GM11168 (cell line): ENCODE measurements around the gene ITGA2.
"Not testable (repeated sequence)": the region's sequence is repeated elsewhere in the genome, so short reads cannot be mapped to it uniquely, and the experiment has no call there.

Experiments used
- in situ Hi-C: fragments of 300-500 bp; cut with MboI; formaldehyde crosslinking; loops from one replicate; pipeline ENCODE4 v1.12.0; 2022; ENCODE audit warnings: low sequenced_read_pairs; ENCODE audit not compliant: unreplicated experiment

ITGA2 gene

GRCh38 chr5:53090229-53090628, 101.1 kb downstream of the ITGA2 start:
- in situ Hi-C loops, result no loop called here

DNA sequence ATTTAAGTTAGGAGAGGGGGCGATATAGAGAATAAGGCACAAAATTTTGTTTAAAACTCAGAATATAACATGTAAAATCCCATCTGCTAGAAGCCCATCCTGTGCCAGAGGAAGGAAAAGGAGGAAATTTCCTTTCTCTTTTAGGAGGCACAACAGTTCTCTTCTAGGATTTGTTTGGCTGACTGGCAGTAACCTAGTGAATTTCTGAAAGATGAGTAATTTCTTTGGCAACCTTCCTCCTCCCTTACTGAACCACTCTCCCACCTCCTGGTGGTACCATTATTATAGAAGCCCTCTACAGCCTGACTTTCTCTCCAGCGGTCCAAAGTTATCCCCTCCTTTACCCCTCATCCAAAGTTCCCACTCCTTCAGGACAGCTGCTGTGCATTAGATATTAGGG, 102.1 kb downstream of the ITGA2 start:
- in situ Hi-C loops, result no loop called here

GRCh38 chr5:53092242-53092641, 103.1 kb downstream of the ITGA2 start:
- in situ Hi-C loops, result no loop called here

DNA sequence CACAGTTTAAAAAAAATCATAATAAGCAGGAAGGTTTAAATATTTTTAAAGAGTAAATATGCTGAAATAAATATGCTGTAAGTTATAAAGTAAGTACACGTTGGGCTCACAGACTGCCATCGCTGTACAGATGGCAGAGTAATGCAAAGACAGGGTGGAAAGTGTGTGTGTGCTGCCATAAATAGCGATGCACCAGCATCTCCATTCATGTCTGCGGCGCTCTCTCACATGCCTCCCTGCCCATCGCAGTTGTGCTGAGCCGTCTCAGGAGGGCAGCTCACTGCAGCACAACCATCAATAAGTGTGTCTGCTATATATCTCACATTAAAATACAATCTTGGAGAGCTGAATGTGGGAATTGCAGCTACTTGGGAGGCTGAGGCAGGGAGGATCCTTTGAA, 106.1 kb downstream of the ITGA2 start:
- in situ Hi-C loops, result loop anchor here (5.0 kb wide), 1 partner anchor 148 kb away; no protein-coding TSS in a partner anchor

DNA sequence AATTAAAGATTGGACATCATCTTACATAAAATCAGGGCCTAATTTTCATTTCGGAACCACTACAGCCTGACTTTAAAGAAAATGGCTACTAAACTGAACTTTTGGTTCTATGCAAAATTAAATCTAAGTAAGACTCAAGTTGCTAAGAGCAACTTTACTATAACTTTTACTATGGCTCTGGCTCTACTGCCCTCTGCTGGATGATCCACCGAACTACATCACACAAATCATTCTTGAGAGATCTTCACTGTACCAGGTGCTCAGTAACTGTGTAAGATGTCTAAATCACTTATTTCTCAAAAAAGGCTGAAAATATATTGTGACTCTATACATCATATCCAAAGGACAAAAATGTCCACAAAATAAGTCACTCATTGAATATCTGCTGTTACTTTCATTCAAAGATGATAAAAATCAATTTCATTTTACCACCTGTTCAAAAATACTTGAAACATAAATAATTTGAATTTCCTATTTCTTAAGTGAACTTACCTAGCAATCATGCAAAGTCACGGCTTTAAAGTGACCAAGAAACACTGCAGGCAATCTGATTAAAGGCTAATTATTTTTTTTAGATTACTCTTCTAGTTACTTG, 106.9 kb downstream of the ITGA2 start:
- in situ Hi-C loops, result loop anchor here (5.0 kb wide), 1 partner anchor 149 kb away; no protein-coding TSS in a partner anchor

GRCh38 chr5:53099546-53099945, 110.4 kb downstream of the ITGA2 start:
- in situ Hi-C loops, result loop anchor here (5.0 kb wide), 1 partner anchor 152 kb away; no protein-coding TSS in a partner anchor

- in situ Hi-C loops, result no loop called here
Observed at GRCh38 chr5:53100606-53101005, 111.5 kb downstream of the ITGA2 start.

DNA sequence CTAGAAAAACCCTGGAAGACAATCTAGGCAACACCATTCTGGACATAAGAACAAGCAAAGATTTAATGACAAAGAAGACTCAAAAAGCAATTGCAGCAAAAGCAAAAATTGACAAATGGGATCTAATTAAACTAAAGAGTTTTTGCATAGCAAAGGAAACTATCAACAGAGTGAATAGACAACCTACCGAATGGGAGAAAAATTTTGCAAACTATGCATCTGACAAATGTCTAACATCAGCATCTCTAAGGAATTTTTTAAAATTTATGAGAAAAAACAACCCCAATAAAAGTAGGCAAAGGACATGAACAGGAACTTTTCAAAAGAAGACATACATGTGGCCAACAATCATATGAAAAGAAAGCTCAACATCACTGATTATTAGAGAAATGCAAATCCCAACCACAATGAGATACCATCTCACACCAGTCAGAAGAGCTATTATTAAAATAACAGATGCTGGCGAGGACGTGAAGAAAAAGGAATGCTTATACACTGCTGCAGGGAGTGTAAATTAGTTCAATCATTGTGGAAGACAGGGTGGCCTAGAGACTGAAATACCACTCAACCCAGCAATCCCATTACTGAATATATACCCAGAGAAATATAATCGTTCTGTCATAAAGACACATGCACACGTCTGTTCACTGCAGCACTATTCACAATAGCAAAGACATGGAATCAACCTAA, 116.6 kb downstream of the ITGA2 start:
- in situ Hi-C loops, result no loop called here

GRCh38 chr5:53109056-53109442, 119.9 kb downstream of the ITGA2 start:
- in situ Hi-C loops, result no loop called here

- in situ Hi-C loops, result no loop called here
Observed at GRCh38 chr5:53109443-53110127, 120.4 kb downstream of the ITGA2 start, which contains the start of gene MOCS2. Gene MOCS2 (minus strand): TSS chr5:53109757. CDS start chr5:53107174, 2,583 bp downstream.

- in situ Hi-C loops, result no loop called here
Observed at GRCh38 chr5:53110156-53110555, 121.0 kb downstream of the ITGA2 start.

DNA sequence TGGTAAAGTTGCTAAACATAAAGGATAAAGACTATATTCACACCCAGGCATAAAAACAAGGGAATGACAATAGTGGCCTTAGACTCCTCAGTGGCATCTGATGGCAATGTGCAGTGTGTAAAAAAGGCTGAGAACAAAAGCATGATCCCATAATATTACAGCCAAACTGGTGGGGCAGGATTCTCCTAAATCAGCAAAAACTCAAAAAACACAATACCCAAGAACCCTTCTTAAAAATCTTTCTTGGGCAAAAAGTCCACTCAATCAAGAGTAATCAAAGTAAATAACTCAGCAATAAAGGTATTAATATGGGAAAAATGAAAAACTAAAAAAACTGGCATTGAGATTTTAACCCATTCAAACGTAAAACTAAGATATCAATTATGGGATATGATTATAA, 122.0 kb downstream of the ITGA2 start:
- in situ Hi-C loops, result no loop called here

DNA sequence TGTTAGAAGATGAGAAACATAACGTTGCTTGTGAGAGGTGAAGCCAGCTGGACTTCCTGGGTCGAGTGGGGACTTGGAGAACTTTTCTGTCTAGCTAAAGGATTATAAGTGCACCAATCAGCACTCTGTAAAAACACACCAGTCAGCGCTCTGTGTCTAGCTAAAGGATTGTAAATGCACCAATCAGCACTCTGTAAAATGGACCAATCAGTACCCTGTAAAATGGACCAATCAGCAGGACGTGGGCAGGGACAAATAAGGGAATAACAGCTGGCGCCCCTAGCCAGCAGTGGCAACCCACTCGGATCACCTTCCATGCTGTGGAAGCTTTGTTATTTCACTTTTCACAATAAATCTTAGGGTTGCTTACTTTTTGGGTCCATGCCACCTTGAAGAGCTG, 123.2 kb downstream of the ITGA2 start:
- in situ Hi-C loops, result not testable (repeated sequence)

DNA sequence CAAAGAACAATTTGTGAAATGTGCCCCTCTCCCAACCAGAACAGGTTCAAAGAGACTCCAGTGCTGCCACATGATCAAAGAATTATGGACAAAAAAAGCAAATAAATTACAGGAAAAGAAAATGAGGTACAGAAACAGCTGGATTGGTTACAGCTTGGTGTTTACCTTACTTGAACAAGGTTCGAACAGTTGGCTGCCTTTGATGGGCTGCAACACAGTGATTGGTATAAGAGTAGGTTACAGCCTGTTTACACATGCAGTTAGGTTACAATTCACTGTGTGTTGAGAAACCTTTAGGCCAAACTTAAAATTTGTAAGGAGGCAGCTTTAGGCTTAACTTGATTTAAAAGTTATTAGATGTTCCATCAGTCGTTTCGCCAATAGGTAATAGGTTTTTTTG, 123.8 kb downstream of the ITGA2 start:
- in situ Hi-C loops, result no loop called here

DNA sequence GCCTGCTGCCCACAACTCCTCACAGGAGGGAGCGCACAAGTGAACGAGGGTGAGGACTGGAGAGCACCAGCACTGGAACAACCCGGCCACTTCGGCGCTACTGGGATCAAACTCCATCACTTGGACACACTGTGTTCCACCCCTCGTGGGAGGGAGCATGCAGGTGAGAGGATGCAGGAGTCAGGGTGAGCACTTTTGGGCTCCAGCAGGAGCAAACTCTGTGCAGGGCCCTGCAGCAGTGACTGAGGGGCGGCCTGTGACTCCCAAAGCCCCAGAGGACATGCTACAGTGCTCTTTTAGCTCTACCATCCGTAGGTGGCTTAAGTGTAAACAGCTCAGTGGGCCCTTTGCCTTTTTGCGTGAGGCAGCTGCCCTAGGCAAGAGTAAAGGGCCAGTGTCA, 124.8 kb downstream of the ITGA2 start:
- in situ Hi-C loops, result no loop called here

GRCh38 chr5:53114988-53115387, 125.8 kb downstream of the ITGA2 start:
- in situ Hi-C loops, result no loop called here

DNA sequence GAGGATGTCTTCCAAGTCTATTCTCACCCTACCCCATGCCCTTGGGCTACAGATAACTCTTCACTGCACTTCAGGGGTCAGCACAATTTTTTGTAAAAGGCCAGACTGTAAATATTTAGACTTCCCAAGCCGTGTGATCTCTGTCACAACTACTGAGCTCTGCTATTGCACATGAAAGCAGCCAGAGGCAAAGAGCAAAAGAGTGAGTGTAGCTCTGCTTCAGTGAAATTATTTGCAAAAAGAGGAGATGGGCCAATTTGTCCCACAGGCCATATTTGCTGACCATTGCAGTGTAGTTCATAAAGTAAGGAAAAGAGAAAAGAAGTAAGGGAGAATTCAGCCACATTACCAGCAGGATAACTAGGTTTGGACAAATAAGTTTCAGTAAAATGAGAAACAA, 127.4 kb downstream of the ITGA2 start:
- in situ Hi-C loops, result no loop called here

GRCh38 chr5:53118879-53119278, 129.7 kb downstream of the ITGA2 start:
- in situ Hi-C loops, result no loop called here

- in situ Hi-C loops, result no loop called here
Observed at GRCh38 chr5:53120165-53120564, 131.0 kb downstream of the ITGA2 start.

DNA sequence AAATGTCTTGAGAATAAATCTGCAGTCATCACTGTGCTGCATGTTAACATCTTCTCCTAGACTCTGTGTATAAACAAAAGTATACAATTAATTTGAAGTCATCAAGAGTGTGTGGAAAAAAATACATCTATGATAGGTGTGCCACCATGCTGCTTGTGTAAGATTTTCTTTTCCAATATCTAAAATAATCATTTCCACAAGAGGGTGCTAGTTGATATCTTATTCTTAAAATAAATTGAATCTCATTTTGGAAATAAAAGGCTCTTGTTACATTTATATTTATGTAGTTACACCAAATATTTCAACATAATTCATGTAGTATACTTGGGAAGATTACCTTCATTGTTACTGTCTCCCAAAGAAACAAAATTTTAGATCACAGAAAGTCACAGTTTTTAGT, 134.6 kb downstream of the ITGA2 start:
- in situ Hi-C loops, result no loop called here

GRCh38 chr5:53126521-53126920, 137.4 kb downstream of the ITGA2 start:
- in situ Hi-C loops, result no loop called here
